Activated T-cell treated with anti-CD3 and anti-CD28 coated beads for 48 hours (primary cell): Measurements from ENCODE around the gene FGFRL1.

Experiments
- DNase-seq: peaks from one replicate; pipeline ENCODE4 v3.0.0-alpha.2; 2020; ENCODE audit warnings: low read depth

FGFRL1 gene, protein sequence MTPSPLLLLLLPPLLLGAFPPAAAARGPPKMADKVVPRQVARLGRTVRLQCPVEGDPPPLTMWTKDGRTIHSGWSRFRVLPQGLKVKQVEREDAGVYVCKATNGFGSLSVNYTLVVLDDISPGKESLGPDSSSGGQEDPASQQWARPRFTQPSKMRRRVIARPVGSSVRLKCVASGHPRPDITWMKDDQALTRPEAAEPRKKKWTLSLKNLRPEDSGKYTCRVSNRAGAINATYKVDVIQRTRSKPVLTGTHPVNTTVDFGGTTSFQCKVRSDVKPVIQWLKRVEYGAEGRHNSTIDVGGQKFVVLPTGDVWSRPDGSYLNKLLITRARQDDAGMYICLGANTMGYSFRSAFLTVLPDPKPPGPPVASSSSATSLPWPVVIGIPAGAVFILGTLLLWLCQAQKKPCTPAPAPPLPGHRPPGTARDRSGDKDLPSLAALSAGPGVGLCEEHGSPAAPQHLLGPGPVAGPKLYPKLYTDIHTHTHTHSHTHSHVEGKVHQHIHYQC

DNA sequence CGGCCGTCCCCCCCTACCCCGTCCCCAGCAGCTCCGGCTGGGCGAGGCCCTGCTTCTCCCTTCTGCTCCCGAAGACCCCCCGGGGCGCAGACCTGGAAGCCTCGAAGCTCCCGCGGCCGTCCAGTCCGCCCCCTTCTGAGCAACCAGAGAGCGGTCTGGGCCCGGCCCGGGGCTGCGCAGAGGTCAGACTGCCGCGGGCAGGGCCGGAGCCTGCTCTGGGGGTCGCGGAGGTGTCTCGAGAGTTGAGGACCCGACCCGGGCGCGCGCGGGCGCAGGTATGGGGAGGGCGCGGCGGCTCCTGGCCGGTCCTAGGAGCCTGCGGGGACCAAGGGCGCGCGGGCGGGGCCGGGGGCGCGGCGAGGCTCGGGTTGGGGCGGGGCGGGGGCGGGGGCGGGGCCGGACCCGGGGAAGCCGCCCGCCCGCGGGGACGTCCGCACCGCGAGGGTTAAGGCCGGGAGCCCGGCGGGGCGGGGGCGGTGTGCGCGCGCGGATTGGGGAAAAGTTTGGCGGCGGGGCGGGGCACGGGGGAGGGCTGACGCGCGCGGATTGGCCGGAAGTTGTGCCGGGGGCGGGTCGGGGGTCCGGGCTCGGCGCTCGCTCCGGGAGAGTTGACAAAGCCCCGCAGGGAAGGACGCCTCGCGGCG is at the start of gene FGFRL1:
TSS of gene FGFRL1 (plus strand) at position 605 of the 644 bp plus-strand sequence. CDS start 860 bp downstream, outside the sequence.
- peak; percentile 93 for DNase-seq

DNA sequence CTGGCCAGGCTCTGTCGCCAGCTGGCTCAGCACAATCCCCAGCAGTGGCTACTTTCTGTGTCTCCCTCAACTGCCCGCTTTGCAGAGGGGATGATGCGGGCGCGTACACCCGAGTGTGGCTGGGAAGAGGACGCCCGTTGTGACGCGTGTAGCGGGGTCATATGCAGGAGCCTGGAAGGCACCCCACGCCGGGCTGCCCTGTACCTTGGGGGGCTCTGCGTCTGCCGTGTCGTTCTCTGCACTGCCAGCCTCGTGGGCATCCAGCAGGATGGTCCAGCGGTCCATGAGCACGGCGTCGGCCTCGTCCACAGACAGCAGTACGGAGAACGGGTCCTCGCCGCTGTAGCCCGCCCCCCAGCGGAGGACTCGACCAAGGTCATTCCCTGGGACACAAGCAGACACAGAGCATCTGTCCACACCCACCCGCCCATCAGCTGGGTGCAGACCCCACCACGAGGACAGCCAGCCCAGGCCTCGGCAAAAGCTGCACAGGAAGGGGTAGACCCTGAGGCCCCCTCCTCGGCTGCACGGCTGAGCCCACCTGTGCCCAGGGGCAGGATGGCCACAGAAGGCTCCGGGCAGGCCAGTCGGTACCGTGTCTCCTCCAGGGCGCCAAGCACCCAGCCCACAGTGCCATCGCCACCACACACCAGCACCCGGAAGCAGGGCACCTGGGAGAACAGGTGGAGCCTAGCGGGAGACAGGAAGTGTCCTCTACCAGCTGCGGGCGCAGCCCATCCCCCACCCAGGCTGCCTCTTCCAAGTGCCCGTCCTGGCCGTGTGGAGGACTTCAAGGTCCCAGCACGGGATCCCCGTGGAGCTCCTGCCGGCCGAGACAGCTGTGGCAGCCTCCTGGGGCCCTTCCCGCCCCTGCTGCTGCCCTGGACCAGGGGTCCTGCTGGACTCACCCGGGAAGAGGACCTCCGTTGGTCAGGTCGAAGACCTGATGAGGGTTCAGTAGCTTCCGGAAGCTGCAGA is 48.9 kb upstream of the FGFRL1 start:
- no peak for DNase-seq

DNA sequence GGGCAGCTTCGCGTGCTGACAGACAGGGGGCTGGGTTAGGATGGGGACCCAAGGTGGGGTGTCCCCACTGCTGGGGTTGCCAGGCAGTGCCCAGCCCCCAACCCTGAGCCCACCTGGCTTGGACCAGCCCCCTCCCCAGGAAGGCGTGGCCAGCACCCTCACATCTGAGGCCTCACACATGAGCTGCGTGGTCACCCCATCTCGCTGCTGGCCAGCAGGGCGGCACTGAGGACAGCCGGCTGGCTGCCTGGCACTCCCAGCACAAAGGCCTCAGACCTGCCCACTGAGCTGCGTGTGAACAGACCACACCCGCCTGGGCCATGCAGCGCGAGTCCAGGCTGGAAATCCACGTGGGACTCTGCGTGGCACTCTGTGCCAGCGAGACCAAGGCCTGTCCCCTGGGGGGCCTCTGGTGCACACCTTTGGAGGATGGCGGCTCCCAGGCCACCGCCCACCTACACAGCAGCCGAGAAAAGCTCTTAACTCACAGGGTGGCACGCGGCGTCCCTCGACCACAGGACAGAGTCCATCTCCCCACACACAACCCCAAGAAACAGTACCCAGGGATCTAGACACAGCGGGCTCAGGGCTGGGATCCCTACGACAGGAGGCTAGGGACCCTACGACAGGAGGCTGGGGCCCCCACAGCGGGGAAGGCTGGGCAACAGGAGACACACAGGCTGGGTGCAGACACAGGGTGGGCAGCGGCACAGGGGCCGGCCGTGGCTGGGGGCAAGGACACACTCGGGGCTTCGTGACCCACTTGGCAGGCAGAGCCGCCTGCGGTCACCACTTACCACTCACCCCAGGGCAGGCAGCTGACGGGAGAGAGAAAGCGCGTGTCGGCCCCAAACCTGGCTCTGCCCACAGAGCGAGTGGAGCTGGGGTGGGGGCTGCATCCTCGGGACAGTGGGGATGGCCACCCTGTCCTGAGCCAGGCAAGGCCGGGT is 47.9 kb upstream of the FGFRL1 start:
- DNase-seq, result no peak

DNA sequence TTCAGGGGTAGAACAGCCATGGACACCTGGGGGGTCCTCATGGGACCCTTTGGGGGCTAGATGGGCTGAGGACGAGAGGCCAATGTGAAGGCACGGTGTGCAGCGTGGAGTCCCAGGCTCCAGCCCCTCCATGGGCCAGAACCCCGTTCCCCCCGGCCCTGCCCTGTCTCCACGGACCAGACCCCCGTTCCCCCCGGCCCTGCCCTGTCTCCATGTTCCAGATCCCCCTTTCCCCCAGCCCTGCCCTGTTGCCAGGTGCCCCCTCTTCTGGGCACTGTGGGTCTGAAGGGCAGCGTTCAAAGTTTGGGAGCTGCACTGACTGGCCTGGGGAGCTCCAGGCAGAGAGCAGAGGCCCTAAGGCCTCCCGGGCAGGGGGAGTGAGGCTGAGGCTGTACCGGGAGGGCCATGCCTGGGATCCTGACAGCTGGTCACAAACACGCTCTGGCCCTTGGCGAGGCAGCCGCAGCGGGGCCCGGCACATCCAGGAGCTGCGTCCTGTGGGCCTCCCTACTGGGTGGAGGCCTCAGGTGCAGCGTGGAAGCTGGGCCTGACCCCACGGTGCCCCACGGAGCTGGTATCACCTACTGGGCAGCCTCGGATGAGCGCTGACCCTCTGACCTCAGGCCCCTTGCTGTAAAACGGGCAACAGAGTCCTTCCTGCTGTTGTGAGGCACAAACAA is 46.9 kb upstream of the FGFRL1 start:
- no peak for DNase-seq

DNA sequence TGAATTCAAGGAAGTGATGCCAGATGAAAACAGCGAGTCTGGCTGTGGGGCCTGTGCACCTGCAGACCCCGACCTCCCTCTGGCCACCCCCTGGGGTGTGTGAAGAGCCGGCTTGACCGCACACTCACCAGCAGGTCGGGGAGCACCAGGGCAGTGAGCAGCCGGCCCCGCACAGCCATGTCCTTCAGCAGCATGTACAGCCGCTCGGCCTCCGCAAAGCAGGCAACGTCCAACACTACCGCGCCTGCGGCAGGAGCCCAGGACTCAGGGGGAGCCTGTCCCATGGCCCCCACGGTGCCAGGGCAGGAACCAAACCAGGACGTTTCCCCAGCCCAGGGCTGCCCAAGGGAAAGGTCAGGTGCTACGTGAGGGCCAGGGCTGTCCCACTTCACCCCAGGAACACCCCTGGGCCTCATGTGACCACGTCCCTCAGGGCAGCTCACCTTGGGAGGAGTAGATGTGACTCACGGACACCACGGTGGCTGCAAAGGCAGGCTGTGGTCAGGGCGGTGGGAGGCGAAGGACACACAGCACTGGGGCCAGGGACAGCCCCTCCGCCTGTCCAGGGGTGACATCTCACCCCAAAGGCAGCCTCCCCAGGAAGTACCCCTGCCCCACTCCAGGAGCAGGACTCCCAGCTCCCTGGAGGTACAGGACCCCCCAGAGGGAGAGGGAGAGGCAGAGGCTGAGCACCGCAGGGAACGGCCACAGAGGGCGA is 46.2 kb upstream of the FGFRL1 start:
- no peak for DNase-seq

DNA sequence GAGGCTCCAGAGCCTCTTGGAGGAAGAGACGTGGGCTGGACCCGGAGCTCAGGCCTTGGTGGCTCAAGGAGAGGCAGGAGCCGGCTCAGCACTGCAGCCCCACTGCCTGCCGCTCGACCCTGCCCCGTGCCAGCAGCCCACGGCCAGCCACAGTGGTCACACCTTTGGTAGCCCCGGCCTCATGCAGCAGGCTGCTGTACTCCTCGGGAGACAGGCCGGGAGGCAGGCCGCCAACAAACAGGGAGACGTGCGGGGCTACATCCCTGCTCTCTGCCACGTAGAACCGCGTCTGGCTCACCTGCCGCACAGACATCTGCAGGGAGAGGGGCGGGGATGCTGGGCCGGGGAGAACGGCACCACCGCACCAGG is 45.7 kb upstream of the FGFRL1 start:
- no peak for DNase-seq

DNA sequence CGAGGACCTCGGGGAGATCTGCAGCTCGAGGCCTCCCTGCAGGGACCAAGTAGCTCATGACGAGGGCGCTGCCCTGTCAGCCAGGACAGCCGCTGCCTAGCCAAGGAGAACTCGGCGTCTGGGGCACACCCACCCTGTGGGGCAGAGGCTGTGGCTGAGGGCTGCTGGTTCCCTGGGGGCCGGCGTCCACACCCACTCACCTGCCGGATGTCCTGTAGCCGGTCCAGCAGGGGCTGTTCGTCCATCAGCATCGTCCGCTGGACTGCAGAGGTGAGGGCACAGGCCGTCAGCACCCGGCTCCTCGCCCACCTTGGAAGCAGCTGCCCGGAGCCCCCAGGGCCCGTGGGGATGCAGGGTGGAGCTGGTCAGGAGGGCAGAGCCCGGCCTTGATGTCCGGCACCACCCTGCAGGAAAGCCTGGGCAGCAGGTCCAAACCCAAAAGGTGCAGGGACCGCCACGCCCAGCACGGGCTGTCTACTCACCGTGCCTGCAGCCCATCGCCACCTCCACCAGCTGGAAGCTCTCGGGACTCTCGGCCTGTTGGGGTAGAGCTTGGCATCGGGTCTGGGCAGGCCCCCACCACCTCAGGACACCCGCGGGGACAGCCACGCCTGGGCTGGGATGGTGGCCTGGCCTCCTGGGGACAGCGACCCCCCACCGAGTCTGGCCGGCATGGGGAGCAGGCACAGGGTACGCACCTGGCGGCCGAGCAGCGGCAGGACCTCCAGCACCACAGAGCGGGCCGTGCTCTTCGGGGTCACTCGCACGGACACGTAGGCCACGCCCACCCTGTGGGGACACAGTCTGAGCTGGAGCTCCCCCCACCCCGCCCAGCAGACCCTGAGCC is 44.9 kb upstream of the FGFRL1 start:
- DNase-seq, result no peak

DNA sequence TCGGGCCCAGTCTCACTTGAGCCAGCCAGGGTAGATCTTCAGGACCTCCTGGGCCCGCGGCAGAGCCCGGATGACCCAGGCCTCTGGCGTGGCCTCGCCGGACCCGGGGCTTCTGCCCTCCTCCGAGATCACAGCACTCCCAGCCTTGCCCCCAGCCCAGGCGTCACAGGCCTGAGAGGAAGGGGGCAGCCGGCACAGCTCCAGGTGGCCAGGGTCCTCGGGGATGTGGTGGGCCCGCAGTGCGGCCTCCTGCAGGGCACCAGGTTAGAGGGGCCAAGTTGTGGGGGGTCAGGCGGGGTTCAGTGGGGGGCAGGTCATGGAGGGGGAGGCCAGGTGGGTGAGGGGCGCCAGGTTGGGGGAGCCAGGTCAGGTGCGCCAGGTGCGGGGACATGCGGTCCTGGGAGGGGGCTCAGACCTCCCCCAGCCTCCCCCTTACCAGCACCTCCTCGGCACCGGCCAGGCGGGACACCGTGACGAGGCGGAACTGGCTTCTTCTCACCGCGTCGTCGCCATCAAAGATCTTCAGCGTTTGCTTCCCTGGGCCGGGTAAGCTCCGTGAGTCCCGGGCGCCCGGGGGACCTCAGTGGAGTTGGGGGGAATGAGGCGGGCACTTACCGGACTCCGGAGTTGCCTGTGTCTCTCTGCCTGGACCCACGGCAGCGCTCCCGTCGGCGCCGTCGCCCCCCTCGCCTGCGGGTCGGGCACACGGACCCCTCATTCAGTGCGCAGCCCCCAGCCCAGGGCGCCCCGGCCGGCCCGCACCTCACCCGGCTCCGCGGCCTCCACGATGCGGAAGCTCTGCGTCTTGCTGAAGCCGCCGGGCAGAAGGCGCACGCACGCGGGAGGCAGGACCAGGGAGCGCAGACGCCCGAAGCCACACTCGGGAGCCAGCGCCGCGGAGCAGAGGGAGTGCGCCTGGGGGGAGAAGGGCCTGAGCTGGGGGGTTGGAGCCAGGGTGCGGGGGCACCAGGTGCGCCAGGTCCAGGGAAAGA is 44.0 kb upstream of the FGFRL1 start:
- no peak for DNase-seq

DNA sequence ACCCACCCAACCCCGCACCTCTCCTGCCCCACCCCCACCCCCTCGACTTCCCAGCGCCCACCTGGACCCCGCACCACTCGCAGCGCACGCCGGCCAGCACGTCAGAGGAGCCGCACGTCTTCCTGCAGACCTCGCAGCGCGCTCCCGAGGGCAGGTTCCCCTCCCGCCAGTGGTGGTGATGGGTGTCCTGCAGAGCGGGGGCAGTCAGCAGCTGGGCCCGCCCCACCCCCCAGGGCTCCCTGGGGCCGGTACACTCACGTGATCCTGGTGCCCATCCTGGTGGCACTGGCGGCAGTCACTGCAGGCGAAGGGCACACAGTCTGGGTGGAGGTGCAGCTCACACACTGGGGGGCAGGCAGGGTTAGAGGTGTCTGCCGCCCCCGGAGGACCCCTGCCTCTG is 43.2 kb upstream of the FGFRL1 start:
- DNase-seq, result no peak

DNA sequence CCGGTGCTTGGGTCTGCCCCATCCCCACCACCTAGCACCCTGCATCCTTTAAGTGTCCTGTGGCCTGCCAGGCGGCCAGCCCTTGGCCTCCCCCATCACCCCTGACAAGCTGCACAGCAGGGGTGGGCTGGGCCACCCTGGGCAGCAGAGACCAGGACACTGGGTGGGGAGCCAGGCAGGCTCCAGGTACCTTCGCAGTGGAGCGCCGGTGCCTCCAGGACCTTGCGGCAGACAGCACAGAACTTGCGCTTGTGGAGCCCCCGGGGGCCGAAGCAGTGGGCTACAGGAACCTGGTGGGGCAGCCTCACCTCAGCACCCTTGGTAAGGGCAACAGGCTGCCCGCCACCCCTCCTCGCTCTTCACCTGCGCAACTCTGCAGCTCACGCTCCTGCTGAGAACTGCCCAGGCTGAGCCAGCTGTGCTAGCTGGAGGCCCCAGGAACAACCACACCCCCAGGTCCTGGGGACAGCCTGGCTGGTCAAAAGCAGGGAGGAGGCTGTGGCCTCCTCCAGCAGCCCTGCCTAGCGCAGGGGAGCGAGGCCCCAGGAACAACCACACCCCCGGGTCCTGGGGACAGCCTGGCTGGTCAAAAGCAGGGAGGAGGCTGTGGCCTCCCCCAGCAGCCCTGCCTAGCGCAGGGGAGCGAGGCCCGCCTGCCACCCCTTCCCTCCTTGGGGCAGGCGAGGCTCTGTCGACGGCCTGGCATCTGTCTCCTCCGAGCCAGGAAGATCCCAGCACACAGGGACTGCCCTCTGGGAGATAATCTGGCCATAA is 42.6 kb upstream of the FGFRL1 start:
- no peak for DNase-seq

DNA sequence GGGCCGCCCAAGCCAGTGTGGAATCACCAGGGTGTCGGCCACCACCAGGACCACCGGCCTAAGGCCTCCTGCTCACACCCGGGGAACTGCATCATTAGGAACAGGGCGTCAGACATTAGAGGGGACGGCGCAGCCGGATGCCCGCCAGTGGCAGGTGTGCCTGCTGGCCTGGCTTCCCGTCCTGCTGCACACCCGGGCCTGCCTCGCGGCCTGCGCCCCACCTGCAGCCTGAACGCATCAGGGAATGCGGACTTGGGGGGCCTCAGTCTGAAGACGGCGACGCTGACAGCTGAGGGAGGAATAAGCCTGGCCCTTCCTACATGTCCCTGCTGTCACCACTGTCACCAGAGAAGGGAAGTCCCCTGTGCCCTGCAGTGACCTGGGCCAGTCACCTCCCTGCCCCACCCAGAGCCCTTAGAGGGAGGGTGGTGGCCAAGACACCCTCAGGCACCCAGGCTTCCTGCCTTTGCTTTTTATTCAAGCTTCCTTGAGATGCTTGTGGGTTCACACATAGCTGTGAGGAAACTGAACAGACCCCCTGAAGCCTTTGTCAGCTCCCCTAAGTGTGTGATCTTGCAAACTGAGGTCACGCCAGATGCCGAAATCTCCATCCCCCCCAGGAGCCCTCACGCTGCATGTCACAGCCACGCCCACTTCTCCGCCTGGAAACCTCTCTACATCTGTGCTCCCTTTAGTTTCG is 41.2 kb upstream of the FGFRL1 start:
- DNase-seq, result no peak

DNA sequence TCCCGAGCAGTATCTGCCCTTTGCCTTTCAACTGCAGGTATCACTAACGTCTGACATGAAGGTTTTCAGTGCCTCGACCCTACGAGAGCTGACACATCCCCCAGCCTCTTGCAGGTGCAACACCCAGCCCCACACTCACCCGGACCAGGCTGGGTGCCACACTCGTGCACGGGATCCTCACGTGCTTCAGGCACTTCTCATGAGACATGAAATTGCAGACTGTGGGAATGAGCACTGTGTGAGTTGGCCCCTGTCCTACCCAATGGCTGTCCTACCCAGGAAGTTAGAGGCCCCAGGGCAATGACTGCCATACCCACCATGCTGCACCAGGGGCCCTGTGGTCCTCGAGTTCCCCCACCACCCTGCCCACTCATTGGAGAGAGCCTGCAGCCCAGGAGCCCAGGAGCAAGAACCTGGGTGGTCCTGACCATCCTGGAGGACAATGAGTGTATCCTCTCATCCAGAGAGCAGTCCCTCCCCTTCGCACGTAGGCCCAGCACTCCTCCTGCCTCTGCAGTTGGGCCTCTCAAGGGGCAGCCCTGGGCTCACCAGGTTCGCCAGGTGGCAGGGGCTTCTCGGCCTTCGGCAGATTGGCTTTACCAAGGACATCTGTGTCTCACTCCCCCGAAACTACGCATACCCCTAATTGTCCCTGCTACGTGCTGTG is 40.4 kb upstream of the FGFRL1 start:
- no peak for DNase-seq

DNA sequence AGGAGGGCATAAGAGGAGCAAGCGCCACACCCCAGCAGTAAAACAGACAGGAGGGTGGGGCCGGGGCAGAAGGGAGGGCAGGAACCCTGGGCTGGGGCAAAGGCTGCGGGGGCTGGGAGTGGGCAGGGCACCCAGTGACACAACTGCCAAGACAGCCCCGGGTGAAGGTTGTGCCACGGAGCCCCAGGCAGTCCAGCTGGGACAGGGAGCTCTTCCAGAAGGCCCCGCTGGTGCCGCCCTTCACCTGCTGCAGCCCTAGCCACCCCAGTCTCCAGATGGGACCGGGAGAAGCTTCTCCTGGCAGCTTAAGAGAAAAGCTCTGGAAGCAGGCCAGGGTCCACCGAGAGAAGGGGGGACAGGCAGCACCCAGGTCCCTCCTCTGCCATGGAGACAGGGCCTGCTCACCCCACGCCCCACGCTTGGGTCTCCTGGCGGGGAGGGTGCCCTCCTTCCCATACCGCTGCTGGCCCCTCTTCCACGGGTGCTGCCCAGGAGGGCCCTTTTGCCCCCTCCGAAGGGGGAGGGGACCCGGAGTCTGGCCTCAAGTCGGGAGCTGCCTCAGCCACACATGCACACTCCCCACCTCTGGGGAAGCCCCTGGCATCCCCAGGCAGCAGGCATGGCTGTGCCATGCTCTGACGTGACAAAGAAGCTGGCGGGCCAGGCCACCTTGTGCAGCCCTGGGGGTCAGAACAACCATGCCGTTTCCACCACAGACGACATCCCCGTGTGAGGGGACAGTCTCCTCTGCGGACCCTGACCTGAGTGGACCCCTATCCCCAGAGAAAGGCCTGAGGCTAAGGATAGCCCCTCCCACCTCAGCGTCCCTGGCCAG is 39.5 kb upstream of the FGFRL1 start:
- DNase-seq, result no peak

DNA sequence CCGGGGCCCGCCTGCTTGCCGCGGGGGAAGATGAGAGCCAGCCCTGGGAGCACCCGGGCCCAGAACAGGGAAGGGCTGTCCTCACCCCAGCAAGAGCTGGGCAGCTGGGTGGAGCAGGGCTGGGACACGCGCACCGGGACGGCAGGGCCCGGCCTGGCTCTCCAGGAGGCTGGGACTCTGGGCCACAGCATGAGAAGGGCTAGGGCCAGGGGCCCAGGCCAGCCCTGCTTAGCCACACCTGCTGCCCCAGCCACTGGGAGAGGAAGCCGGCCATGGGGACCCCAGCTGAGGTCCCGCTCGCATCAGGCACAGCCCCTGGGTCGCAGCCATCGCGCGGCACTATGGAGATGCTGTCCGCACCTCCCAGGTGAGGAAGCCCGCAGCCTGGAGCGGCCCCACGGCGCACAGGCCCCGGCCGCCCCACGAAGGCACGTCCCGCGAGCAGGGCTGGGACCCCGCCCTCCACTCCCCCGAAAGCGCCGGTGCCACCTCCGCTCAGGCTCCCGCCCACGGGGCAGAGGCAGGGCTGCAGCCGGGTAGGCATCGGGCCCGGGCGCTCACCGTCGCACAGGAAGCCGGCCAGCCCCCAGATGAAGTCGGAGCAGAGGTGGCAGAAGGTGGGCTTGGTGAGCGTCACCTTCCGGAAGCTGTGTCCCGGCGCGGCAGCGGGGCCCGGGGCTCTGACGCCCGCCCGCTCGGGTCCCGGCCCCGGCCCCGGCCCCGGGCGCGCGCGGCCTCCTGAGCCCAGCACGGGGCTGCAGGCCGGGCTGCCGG is 38.6 kb upstream of the FGFRL1 start:
- peak; percentile 41 for DNase-seq
